H1 (cell line): ENCODE measurements around the gene GDPD5. TPM values are rescaled to one million over a fixed set of nuclear protein-coding genes. Genes with fewer than 3 reads are reported as not detected.

ENCODE experiments used
- CTCF ChIA-PET: fragments of 300-600 bp; sonication (Branson Sonifier 250); formaldehyde crosslinking; loops from one replicate; lab custom pipeline; 2021; ENCODE audit not compliant: partially characterized antibody; lab: Charles Lee
- POLR2A ChIA-PET: fragments of 300-600 bp; sonication (Branson Sonifier 250); formaldehyde crosslinking; loops from one replicate; lab custom pipeline; 2021; ENCODE audit warnings: inconsistent platforms; ENCODE audit not compliant: partially characterized antibody; lab: Charles Lee
- DNase-seq, 2 experiments: peaks; one replicate each; pipeline versions ENCODE4 v3.0.0 to v3.0.0-alpha.2; 2010 to 2022; ENCODE audit warnings: low spot score in 2 of 2, low read depth in 1 of 2, mixed read lengths in 1 of 2
- FAIRE-seq: peaks from 2 replicates; lab custom pipeline; 2011; peaks lifted over from hg19 to GRCh38; lab: Jason Lieb, UNC
- H2AFZ ChIP-seq: 2 replicates; pipeline ENCODE4 v1.8.1; 2012; ENCODE audit warnings: low read length, inconsistent platforms
- H2AK5ac ChIP-seq: 2 replicates; pipeline ENCODE4 v1.6.1; 2013; ENCODE audit warnings: low read depth, low read length
- H2BK120ac ChIP-seq: replicated peaks from 2 replicates; pipeline ENCODE3; 2013; ENCODE audit warnings: low read depth, low read length, inconsistent platforms
- H2BK12ac ChIP-seq: 2 replicates; pipeline ENCODE4 v1.6.1; 2013; ENCODE audit warnings: low read depth, low read length
- H2BK15ac ChIP-seq: 2 replicates; pipeline ENCODE4 v1.6.1; 2013; ENCODE audit warnings: low read length
- H2BK20ac ChIP-seq: 2 replicates; pipeline ENCODE4 v1.6.1; 2013; ENCODE audit warnings: low read length
- H2BK5ac ChIP-seq: 2 replicates; pipeline ENCODE4 v1.6.1; 2013; ENCODE audit warnings: low read depth, low read length
- H3K14ac ChIP-seq: 2 replicates; pipeline ENCODE4 v1.6.1; 2013; ENCODE audit warnings: inconsistent platforms; ENCODE audit not compliant: insufficient read length
- H3K18ac ChIP-seq: 2 replicates; pipeline ENCODE4 v1.6.1; 2013; ENCODE audit warnings: low read length; ENCODE audit errors: extremely low read depth
- H3K23ac ChIP-seq: 2 replicates; pipeline ENCODE4 v1.6.1; 2013; ENCODE audit warnings: inconsistent platforms; ENCODE audit not compliant: insufficient read length
- H3K23me2 ChIP-seq: 2 replicates; pipeline ENCODE4 v1.6.1; 2013; ENCODE audit warnings: low read depth, low read length
- H3K27ac ChIP-seq: 2 replicates; pipeline ENCODE4 v1.6.1; 2011; ENCODE audit warnings: low read depth, low read length, inconsistent platforms
- H3K27me3 ChIP-seq, 4 experiments: replicated peaks in 1 of 4; 1 replicate in 1 of 4; 2 replicates in 3 of 4; pipeline versions ENCODE4 v1.6.1 to v1.8.1; 2011 to 2013; ENCODE audit warnings: low read length in 3 of 4, mild to moderate bottlenecking in 3 of 4, inconsistent platforms in 2 of 4, mixed read lengths in 2 of 4, moderate library complexity in 1 of 4; ENCODE audit not compliant: control insufficient read depth in 3 of 4, insufficient read depth in 3 of 4; ENCODE audit errors: extremely low read depth in 1 of 4
- H3K36me3 ChIP-seq, 4 experiments: 2 replicates each; pipeline versions ENCODE4 v1.6.1 to v1.8.1; 2011 to 2013; ENCODE audit warnings: mild to moderate bottlenecking in 4 of 4, low read length in 3 of 4, moderate library complexity in 2 of 4, control low read depth in 1 of 4, inconsistent platforms in 1 of 4; ENCODE audit not compliant: insufficient read depth in 4 of 4, control insufficient read depth in 2 of 4
- H3K4ac ChIP-seq: replicated peaks from 2 replicates; pipeline ENCODE3; 2013; ENCODE audit warnings: low read length, low read depth, mixed read lengths, inconsistent platforms; ENCODE audit not compliant: insufficient read length
- H3K4me1 ChIP-seq, 4 experiments: replicated peaks in 1 of 4; 1 replicate in 1 of 4; 2 replicates in 3 of 4; pipeline versions ENCODE4 v1.6.1 to v1.8.1; 2011 to 2013; ENCODE audit warnings: low read length in 3 of 4, inconsistent platforms in 2 of 4, mixed read lengths in 1 of 4; ENCODE audit not compliant: insufficient read depth in 4 of 4, control insufficient read depth in 3 of 4
- H3K4me2 ChIP-seq, 2 experiments: 2 replicates each; pipeline versions ENCODE4 v1.6.1 to v1.8.1; 2011 to 2013; ENCODE audit warnings: low read depth in 2 of 2, low read length in 2 of 2, control low read depth in 1 of 2, inconsistent platforms in 1 of 2, mild to moderate bottlenecking in 1 of 2; ENCODE audit not compliant: insufficient read depth in 1 of 2
- H3K4me3 ChIP-seq, 4 experiments: fragments of 200-600, 300-600 bp in 1 of 4; sonication (generic), shearing (Covaris generic), sonication (Bioruptor Twin) in 1 of 4; 2 replicates each; pipeline versions ENCODE4 v1.5.1 to v1.8.1; 2011 to 2016; ENCODE audit warnings: low read length in 4 of 4, low read depth in 3 of 4, control low read depth in 2 of 4, inconsistent platforms in 2 of 4, mild to moderate bottlenecking in 2 of 4, mixed read lengths in 1 of 4, moderate library complexity in 1 of 4; ENCODE audit not compliant: insufficient read depth in 2 of 4; ENCODE audit errors: extremely low read depth in 1 of 4
- H3K56ac ChIP-seq: replicated peaks from 2 replicates; pipeline ENCODE3; 2013; ENCODE audit warnings: low read depth, mild to moderate bottlenecking, mixed read lengths, low read length, inconsistent platforms; ENCODE audit not compliant: insufficient read length
- H3K79me1 ChIP-seq: 2 replicates; pipeline ENCODE4 v1.6.1; 2013; ENCODE audit warnings: low read depth, low read length, control low read depth
- H3K79me2 ChIP-seq, 2 experiments: 2 replicates each; pipeline versions ENCODE4 v1.6.1 to v1.8.1; 2012 to 2013; ENCODE audit warnings: low read length in 2 of 2, mild to moderate bottlenecking in 2 of 2, inconsistent platforms in 1 of 2; ENCODE audit not compliant: insufficient read depth in 2 of 2, control insufficient read depth in 1 of 2
- H3K9ac ChIP-seq, 4 experiments: replicated peaks in 1 of 4; 1 replicate in 1 of 4; 2 replicates in 3 of 4; pipeline versions ENCODE4 v1.6.1 to v1.8.1; 2011 to 2013; ENCODE audit warnings: low read depth in 3 of 4, low read length in 3 of 4, control low read depth in 2 of 4, mild to moderate bottlenecking in 2 of 4, moderate library complexity in 2 of 4, inconsistent platforms in 1 of 4; ENCODE audit errors: extremely low read depth in 1 of 4
- H3K9me3 ChIP-seq, 2 experiments: 2 replicates each; pipeline versions ENCODE4 v1.6.1 to v1.8.1; 2012 to 2013; ENCODE audit warnings: mild to moderate bottlenecking in 2 of 2, moderate library complexity in 2 of 2, control low read depth in 1 of 2, inconsistent platforms in 1 of 2, low read depth in 1 of 2, low read length in 1 of 2, mixed read lengths in 1 of 2; ENCODE audit not compliant: insufficient read depth in 2 of 2
- H4K20me1 ChIP-seq, 2 experiments: replicated peaks in 1 of 2; 2 replicates each; pipeline versions ENCODE3 to v1.8.1; 2011 to 2013; ENCODE audit warnings: inconsistent platforms in 2 of 2, low read length in 2 of 2, mild to moderate bottlenecking in 1 of 2; ENCODE audit not compliant: insufficient read depth in 2 of 2, control insufficient read depth in 1 of 2
- H4K5ac ChIP-seq: 2 replicates; pipeline ENCODE4 v1.6.1; 2013; ENCODE audit warnings: low read length, low read depth, mixed read lengths, inconsistent platforms; ENCODE audit not compliant: insufficient read length
- H4K8ac ChIP-seq: 2 replicates; pipeline ENCODE4 v1.8.0; 2013; ENCODE audit warnings: mild to moderate bottlenecking, moderate library complexity, low read length, inconsistent platforms; ENCODE audit not compliant: insufficient read depth; ENCODE audit errors: extremely low read depth
- H4K91ac ChIP-seq: replicated peaks from 2 replicates; pipeline ENCODE3; 2013; ENCODE audit warnings: low read length, mixed read lengths, inconsistent platforms; ENCODE audit not compliant: insufficient read length
- BRCA1 ChIP-seq: IDR thresholded peaks from 2 replicates; pipeline ENCODE4 v1.6.1; 2012; ENCODE audit warnings: low read depth, low read length, improper control_type of control experiment
- KDM5A ChIP-seq: fragments of 200-600 bp; IDR thresholded peaks from 2 replicates; pipeline ENCODE4 v1.7.1; 2012; ENCODE audit warnings: mild to moderate bottlenecking, low read length, inconsistent platforms, mixed read lengths
- RAD21 ChIP-seq, 2 experiments: IDR thresholded peaks in 1 of 2; conservative IDR thresholded peaks in 1 of 2; 2 replicates each; pipeline ENCODE4 v1.6.1; 2011; ENCODE audit warnings: low read depth in 2 of 2, low read length in 2 of 2, improper control_type of control experiment in 1 of 2, inconsistent platforms in 1 of 2, mild to moderate bottlenecking in 1 of 2, moderate library complexity in 1 of 2
- RFX5 ChIP-seq: IDR thresholded peaks from 2 replicates; pipeline ENCODE4 v1.6.1; 2011; ENCODE audit warnings: low read depth, low read length, improper control_type of control experiment, borderline replicate concordance
- SP2 ChIP-seq: IDR thresholded peaks from 2 replicates; pipeline ENCODE4 v1.6.1; 2012; ENCODE audit warnings: mild to moderate bottlenecking, low read length, inconsistent platforms
- SP4 ChIP-seq: IDR thresholded peaks from 2 replicates; pipeline ENCODE4 v1.6.1; 2012; ENCODE audit warnings: low read length, inconsistent platforms
- TAF1 ChIP-seq: IDR thresholded peaks from 2 replicates; pipeline ENCODE4 v1.6.1; 2011; ENCODE audit warnings: mild to moderate bottlenecking, low read depth, low read length
- WGBS, 2 experiments: shearing (Covaris generic) in 1 of 2; methylation state at CpG; one replicate each; pipeline versions ENCODE4 v1.1.6 to v1.1.7; 2013 to 2015; ENCODE audit warnings: low lambda C conversion rate in 2 of 2, mixed read lengths in 2 of 2, inconsistent platforms in 1 of 2, low coverage in 1 of 2, missing lambda C conversion rate in 1 of 2; ENCODE audit not compliant: insufficient replicate concordance in 2 of 2, insufficient coverage in 1 of 2, insufficient read length in 1 of 2; ENCODE audit errors: extremely low coverage in 1 of 2, missing lambda C conversion rate in 1 of 2; 5-methylcytosine and 5-hydroxymethylcytosine counted together
- polyA plus RNA-seq, 7 experiments: library from polyadenylated mRNA; depleted of rRNA in 3 of 7; stranded (reverse) in 5 of 7; unstranded in 2 of 7; fragments of >200 nt in 5 of 7; fragments of 200-250 nt in 2 of 7; gene quantifications; 1 replicate in 5 of 7; 2 replicates in 1 of 7; 4 replicates in 1 of 7; pipeline versions ENCODE4 v1.2.1 to v1.2.3, GENCODE V29; 2011 to 2013; ENCODE audit warnings: missing spikeins in 2 of 7, mixed read lengths in 2 of 7
- total RNA-seq: library from RNA; stranded (reverse); fragmentation: NEBNext Ultra II Directional; extraction: Animal tissue kit (Norgen Biotek cat#: 25700); gene quantifications from 2 replicates; pipeline ENCODE4 v1.2.1, GENCODE V29; 2021
- TF ChIP-seq, protein P1 (sequence below): IDR thresholded peaks from 2 replicates; pipeline ENCODE4 v1.6.1; 2012; ENCODE audit warnings: low read length, inconsistent platforms

Gene GDPD5
- total and polyA plus RNA-seq, 2 of the 8 experiments (the other 6 are each of a cell fraction or from before 2014, with no cell fraction given): 7.8 to 8.6 TPM

DNA sequence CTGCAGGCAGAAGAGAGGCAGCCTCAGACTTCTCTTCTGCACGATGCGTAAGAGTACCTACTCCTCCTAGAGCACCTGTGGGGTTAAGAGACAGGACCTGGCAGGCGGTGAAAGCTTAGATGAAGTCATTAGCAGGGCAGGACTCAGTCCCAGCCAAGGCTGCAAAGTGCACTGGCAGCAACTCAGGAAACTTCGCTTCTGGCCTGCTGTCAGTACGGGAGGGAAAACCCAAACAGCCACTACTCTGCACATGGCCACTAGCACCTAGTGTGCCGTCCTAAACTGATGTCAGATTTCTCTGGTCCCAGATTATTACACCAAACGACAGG lies 84.0 kb downstream of the GDPD5 start:
- H2AFZ ChIP-seq: no peak overlapping the region
- no peaks in the 10 kb centered on the region for H3K9me3 ChIP-seq
- peaks cover 0 to 2% of the 10 kb centered on the region in 2 experiments for H4K20me1 ChIP-seq
- no peak overlapping the region for H2BK5ac ChIP-seq
- H3K18ac ChIP-seq: no peak overlapping the region
- H3K23me2 ChIP-seq: no peaks in the 10 kb centered on the region
- H3K79me2 ChIP-seq: no peaks in the 10 kb centered on the region
- no peak overlapping the region for H4K91ac ChIP-seq
- H4K5ac ChIP-seq: no peak overlapping the region
- no peak overlapping the region for H3K4me2 ChIP-seq
- no peak overlapping the region for H3K23ac ChIP-seq
- H3K4me1 ChIP-seq: peaks cover 0 to 16% (median 6%) of the 10 kb centered on the region in 4 experiments; a peak in 4 of 7 replicates
- H2AK5ac ChIP-seq: no peak overlapping the region
- H3K27ac ChIP-seq: no peak overlapping the region
- ChIA-PET CTCF (interaction anchor here (0.7 to 9.3 kb wide), 12 partner anchors 9 to 132 kb away, joined by 3 to 318 read pairs (median 5); partner anchors contain the start of genes GDPD5 and KLHL35), POLR2A (interaction anchor here (1.2 to 4.5 kb wide), 7 partner anchors 9 to 133 kb away, joined by 3 to 13 read pairs (median 3); partner anchors contain the start of gene KLHL35)
- H3K27me3 ChIP-seq: no peaks in the 10 kb centered on the region
- WGBS, 2 experiments: 83% methylated on average over 7 of the region's 7 CpGs; no CpG with 5 or more reads in 1 of the 2 experiments
- H3K79me1 ChIP-seq: no peaks in the 10 kb centered on the region
- H2BK120ac ChIP-seq: no peak overlapping the region
- H2BK15ac ChIP-seq: no peak overlapping the region
- H3K36me3 ChIP-seq: no peaks in the 10 kb centered on the region
- no peak overlapping the region for H3K56ac ChIP-seq
- FAIRE-seq (no peak), DNase-seq (no peak)
- no peak overlapping the region for H2BK20ac ChIP-seq
- no peak overlapping the region for H3K4me3 ChIP-seq
- no peak overlapping the region for H3K9ac ChIP-seq
- H3K4ac ChIP-seq: no peak overlapping the region
- H4K8ac ChIP-seq: no peak overlapping the region
- no peak overlapping the region for H2BK12ac ChIP-seq
- no peak overlapping the region for H3K14ac ChIP-seq
- TF ChIP-seq SP2: no peak
- no peak for TF ChIP-seq BRCA1
- no peak for TF ChIP-seq KDM5A
- no peak for TF ChIP-seq TAF1
- no peak for TF ChIP-seq RFX5
- TF ChIP-seq, protein P1, sequence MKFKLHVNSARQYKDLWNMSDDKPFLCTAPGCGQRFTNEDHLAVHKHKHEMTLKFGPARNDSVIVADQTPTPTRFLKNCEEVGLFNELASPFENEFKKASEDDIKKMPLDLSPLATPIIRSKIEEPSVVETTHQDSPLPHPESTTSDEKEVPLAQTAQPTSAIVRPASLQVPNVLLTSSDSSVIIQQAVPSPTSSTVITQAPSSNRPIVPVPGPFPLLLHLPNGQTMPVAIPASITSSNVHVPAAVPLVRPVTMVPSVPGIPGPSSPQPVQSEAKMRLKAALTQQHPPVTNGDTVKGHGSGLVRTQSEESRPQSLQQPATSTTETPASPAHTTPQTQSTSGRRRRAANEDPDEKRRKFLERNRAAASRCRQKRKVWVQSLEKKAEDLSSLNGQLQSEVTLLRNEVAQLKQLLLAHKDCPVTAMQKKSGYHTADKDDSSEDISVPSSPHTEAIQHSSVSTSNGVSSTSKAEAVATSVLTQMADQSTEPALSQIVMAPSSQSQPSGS: no peak
- TF ChIP-seq RAD21 (IDR thresholded peaks at IDR 0.05 in 1 of 2, conservative IDR thresholded peaks at IDR 0.05 in 1 of 2; ENCODE audit: low read depth in 2 of 2, low read length in 2 of 2): no peak
- TF ChIP-seq SP4: no peak
